Raji (cell line): ENCODE results near the gene SMPD3.

Experiments used
- POLR2A ChIP-seq: IDR thresholded peaks from 2 replicates; pipeline ENCODE4 v1.6.1; 2011; ENCODE audit warnings: low read depth, low read length, control low read depth; ENCODE audit not compliant: insufficient read depth

The SMPD3 gene

DNA sequence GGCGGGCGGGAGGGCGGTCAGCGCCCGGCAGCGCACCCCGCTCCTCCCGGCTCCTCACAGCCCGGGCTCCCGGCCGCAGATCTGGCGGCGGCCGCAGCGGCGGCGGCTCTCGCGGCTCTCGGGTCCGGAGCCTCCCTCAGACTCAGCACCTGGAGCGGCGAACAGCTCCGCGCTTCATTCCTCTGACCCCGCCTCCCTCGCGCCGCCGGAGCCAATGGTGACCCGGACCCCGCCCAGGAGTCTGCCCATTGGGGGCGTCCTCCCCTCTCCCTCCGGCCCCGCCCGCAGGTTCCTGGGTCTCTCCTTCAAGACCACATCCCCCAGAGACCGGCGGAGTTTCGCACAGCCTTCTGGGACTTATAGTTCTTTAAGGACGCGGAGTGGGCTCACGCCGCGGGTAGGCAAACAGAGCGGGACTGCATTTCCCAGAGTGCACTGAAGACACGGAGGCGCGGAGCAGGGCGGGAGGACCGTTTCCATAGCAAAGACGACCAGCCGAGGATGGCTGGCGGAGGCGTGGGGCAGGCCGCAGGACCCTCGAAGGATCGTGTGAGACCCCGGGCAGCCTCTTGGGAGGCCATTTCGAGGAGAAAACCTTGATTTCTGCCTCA, at the start of gene SMPD3:
TSS of gene SMPD3 (minus strand) at position 149 of the 611 bp plus-strand sequence. CDS start 76,327 bp downstream, outside the sequence.
- TF ChIP-seq POLR2A = peak; percentile 72

DNA sequence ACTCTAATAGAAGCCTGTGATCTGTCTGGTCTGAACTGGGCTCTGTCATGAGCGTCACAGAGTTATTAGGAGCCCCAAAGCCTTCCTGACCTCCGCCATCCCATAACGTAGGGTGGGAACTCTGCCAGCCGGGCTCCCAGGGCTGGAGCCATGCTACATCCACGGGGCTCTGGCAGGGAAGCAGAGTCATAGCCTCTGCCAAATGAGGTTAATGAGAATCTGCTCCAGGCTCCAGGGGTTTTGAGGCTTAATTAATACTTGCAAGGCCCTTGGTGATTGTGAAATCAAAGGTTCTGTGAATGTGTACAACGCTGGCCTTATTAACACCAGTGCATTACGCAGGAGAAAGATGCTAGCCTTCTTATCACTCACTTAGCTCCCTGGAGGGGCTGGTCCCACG, 48.4 kb upstream of the SMPD3 start:
- no peak for TF ChIP-seq POLR2A

DNA sequence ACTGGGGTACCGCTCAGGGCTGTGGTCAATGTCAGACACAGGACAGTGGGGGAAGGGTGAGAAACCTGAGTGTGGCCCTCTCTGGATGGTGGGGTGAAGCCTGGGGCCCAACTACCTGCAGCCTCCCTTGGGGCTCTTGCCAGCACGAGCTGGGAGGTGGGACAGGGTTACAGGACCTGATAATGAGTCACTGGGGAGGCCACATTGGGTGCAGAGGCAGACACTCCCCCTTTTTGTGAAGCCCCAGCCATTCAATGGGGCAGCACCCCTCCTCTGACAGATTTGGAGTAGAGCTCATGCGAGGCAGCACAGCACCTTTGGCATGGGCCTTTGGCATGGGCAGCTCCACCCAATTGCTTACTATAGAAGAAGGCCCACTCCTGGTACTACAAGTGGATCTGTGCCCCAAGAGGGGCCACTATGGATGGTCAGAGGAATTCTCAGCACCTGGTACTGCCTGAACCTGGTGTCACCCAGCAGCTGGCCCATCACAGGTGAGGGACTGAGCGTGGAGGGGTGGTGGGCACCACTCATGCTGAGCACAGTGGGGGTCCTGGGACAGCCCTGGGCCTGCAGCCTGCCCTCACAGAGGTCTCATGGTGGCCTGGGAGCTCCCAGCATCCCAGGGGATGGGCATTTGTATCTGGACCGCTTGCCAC, 45.2 kb upstream of the SMPD3 start:
- no peak for TF ChIP-seq POLR2A

DNA sequence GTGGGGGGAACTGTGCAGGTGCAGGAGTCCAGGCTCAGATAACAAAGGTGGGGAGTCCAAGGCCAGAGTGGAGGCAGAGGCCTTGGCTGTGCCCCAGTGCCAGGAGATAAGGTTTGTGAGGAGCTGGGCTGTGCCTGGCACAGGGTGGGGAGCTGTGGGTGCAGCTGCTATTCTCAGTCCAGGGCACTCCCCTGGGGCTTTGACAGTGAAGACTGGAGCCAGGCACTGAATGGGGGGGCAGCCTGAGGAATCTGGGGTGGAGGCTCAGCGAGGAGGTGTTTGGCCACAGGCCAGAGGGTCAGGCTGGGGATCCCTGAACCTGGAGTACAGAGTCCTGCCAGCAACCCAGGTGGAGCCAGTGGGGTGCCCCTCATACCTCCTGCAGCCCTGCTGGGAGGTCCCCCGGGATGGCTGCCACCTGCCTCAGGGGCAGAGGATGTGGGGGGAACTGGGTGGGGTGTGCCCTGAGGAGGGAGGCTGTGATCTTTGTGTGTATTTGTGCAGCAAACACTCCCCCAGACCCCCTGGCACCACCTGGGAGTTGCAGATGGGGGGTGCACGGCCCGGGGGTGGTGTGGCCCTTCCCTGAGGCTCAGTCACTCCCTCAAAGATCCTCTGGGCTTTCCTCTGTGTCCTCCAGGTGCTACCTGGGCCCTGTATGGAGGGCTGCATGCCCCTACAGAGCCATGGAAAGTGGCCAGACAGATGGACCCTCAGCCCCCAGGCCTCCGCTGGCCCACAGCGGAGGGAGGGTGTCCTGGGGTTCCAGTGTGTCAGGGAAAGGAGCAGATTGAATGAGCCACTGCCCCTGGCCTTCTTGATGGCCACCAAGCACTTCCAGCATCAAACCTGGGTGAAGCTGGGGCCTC, 44.5 kb upstream of the SMPD3 start:
- no peak for TF ChIP-seq POLR2A

DNA sequence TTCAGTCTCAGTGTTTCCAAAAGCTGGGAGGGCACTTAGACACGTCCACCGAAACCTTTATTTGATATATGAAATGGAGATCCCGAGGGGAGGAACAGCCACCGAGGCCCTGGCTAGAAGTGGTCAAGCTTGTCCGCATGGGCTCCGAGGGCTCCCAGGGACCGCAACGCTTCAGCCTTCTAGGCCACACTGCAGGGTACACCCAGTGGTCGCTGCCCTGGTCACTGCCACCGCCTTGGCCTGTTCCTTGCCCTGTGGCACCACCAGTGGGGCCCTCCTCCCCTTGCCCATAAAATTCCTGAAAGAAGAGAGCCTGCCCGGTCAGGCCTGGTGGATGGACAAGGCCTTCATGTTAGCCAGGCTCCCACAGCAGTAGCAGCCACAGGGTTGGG, 43.8 kb upstream of the SMPD3 start:
- no peak for TF ChIP-seq POLR2A

DNA sequence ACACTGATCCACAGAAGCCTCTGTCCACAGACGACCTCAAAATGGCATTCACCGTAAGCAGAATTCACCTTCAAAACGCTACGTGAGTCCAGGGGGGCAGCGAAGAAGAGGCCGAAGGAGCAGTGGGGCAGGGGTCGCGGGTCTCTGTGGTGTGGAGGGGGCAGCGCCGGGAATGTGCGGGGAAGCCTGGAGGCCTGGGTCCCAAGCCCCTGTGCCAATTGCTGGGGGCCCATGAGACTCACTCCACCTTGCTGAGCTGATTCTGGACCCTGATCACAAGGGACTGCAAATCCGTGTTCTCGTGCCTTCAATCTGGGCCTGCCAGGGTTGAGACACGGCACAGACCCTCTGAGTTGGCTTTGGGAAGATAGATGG, 43.3 kb upstream of the SMPD3 start:
- TF ChIP-seq POLR2A = no peak

DNA sequence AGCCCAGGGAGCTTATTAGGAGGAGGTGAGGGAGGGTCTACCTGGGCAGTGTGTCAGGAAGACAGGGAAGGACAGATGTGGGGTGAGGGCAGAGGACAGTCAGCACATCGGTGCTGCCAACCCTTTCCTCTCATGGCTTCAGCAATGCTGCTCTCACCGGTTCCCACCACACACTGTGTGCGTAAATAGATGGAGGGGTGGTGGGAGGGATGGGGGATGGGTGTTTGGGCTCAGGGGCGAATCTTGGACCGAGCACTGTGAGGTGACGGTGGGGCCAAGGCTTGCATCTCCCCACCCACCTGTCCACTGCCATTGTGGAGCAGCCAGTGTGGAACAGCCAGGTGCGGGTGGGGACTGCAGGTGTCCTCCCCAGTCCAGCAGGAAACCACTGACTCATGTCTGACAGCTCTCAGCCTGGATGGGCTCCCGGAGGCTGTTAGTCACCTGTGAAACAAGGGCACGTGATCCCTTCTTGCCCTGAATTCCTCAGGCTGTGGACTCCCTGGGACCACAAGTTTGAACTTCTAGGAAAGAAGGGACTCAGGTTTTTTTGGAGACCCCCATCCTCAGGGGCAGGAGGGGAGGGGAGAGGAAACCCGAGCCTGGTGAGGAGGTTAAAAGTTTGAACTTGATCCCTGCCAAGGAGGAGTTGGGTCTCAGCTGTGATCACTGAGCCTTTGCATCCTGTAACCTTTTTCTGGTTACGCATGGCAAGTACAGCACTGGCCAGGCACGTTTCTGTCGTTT, 42.7 kb upstream of the SMPD3 start:
- no peak for TF ChIP-seq POLR2A

DNA sequence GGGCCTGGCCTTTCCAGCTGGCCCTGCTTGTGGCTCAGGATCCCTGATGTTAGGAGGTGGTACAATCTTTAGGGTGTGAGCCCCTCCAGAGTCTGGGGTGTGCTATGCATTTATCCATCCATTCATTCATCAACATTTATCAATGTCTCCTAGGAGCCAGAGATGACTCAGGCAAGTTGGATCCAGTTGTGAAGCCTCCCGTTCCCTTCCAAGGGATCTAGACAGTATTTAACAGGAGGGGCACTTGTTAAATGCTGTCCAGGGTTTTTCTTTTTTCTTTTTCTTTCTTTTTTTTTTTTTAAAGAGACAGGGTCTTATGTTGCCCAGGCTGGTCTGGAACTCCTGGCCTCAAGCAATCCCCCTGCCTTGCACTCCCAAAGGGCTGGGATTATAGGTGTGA, 42.0 kb upstream of the SMPD3 start:
- no peak for TF ChIP-seq POLR2A

DNA sequence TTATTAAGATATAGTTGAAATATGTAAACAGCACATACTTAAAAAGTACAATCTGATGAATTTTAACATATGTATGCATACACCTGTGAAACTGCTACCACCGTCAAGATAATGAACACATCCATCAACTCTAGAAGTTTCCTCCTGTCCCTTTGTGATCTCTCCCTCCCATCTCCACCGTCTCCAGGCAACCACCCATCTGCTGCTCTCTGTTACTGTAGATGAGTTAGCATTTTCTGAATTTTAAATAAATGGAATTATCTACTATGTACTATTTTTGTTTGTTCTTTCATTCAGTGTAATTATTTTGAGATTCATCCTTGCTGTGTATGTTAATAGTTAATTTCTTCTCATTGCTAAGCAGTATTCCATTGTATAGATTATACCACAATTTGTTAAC, 40.2 kb upstream of the SMPD3 start:
- no peak for TF ChIP-seq POLR2A

DNA sequence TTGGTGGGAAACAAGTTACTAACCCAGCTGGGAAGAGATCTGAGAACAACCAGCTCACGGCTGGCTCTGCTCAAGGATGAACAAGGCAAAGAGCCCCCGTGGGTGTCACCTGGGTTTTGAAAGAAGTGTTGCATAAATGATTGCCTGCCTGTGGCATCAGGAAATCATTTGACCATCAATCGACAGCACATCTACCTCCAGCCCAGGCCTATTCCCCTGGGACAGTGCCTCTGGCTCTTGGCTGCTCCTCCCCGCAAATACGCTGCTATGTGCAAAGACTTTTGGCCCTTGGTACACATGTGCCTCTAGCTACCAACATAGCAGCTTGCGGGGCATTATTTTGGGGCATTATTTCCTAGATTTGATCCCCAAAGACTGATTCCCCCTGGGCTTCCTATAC, 39.4 kb upstream of the SMPD3 start:
- TF ChIP-seq POLR2A = no peak

DNA sequence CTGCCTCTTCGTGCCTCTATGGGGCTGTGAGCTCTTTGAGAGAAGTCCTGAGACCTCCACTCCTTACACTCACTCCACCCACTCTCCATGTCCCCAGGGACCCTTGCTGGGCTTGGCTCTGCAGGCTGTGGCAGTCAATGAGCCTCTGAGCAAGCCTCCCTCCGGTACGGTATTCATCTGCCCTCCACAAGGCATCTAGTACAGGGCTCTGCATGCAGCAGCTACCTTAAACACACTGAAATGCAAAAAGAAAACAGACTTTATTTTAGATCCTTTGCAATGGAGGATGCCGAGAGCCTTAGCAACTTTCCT, 38.9 kb upstream of the SMPD3 start:
- TF ChIP-seq POLR2A = no peak

DNA sequence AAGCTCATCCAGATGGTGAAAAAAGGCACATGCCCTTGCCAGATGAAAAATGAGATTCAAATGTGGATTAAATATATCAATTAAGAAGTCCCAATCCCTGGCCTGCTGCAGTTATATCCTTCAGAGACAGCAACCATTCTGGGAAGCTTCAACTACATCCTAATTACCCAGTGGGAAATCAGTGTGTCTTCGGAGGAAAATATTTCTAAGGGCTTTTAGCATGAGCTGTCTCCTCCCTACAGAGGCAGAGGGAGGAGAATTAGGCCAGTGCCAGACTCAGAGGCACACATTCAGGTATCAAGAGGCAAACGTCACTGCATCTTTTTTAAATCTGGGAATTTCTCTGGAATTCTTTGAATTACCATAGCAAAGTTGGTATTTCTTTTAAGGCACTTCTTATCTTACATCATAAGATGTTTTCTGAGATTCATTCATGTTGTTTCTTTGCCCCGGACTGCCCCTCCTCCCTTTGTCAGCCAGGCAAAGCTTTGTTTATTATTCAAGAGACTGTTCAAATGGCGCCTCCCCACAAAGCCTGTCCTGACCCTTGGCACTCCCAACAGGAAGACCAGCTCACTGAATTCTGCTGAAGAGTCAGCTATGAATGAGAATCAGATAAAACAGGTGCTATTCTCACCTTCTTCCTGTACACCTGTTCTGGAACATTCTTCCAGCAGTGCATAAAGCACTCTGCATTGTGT, 38.3 kb upstream of the SMPD3 start:
- no peak for TF ChIP-seq POLR2A

DNA sequence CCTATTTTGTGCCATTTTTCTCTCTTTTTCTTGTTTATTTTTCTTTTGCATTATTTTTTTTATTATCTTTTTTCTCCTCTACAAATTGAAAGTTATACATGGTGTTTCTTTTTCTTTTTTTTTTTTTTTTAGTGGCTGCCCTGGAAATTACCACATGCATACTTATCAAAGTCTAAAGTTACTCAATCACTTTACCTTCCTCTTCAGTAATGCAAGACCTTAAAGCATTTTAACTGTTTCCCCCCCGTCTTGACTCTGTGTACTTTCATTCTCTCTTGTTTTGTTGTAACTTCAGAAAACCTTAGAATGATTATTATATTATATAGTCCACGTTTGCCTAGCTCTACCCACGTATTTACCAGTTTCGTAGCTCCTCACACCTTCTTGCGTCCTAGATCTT, 33.3 kb upstream of the SMPD3 start:
- no peak for TF ChIP-seq POLR2A

DNA sequence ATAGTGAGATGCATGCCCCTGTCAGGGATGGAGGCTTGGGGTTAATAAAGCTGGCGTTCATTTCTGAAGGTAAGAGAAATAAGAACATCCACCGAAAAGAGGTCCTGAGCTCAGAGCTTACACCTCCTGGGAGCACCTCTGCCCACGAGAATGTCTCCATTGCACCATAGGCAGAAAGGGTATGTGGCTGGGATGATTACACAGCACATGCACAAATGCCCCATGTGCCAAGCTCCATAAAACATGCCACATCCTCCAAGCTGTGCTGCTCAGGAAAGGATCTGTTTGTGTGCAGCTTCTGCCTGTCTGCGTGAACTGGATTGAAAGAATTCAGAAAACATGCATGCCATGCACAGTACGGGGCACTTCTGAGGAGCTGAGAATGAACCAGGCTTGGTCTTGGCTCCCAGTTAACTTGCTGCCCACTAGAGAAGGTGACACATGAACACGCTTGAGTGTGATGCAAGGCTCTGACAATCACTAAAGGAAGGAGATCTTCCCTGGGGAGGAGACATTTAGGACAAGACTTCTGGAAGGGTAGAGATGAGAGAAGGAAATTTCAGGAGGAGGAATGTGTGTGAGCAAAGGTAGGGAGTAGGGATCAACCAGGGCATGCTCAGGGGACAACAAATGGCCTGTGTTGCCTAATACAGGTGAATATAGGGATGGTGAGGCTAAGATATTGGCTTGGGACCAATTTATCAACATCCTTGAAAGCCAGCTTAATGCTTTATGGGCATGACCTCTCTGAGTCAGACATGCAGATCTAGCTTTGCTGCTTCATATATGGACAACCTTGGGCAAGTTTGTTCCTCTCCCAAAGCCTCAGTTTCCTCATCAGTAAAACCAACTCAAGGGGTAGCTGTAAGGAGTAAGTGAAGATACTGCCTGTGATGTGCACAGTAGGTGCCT, 32.0 kb upstream of the SMPD3 start:
- TF ChIP-seq POLR2A = no peak
